GM21390 (cell line): Measurements from ENCODE around the gene HCFC1R1.

Experiments used
- ATAC-seq: cut with Tn5 transposase; IDR thresholded peaks from one replicate; pipeline ENCODE4 v1.9.1; 2021; ENCODE audit not compliant: unreplicated experiment

Gene HCFC1R1

DNA sequence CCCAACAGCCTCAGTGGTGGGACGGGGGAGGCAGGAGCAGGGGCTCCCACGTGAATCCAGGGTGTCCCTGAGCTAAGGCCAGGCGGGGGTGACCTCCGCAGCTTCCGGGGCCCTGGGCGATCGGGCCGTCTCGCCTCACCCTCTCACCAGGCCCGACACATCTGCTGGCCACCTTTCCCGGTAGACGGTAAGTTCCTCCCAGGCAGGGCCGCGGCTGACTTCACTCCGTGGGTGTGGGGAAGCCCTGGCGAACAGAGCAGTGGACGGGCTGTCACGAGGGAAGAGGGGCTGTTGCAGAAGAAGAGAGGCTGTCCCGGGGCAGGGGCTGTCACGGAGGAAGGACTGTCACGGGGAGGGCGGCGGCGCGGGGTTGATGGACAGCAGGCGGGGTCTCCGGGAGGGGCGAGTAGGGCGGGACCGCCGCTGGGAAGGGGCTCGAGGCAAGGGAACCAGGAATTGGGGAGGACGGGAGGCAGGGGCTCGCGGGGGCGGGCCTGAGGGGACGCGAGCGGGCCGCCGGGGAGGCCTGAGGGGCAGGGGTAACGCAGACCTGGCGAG, 44.0 kb downstream of the HCFC1R1 start:
- peak; percentile 7 for ATAC-seq

- ATAC-seq, result no peak
Measured at GRCh38 chr16:2977440-2977839, 46.3 kb downstream of the HCFC1R1 start.

DNA sequence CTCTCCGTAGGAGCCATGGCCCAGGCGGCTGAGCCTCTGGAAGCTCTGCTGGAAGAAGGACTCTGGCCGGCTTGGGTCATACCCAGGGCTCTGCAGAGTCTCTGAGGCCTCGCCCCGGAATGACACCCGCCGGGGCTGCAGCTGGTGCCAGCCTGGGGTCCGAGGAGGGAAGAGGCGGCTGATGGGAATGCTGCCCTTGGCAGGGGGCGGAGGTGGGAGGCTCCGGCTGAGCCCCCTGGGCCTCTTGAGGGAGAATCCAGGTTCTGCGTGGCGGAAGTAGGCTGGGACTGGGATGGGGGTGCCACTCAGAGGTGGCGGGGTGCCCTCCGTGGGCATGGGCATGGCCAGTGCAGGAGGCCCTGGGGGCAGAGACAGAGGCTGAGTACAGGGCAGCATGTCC, 47.1 kb downstream of the HCFC1R1 start:
- no peak for ATAC-seq

GRCh38 chr16:2976201-2976600, 47.5 kb downstream of the HCFC1R1 start:
- ATAC-seq, result no peak

GRCh38 chr16:2975161-2975795, 48.5 kb downstream of the HCFC1R1 start:
- ATAC-seq, result no peak

DNA sequence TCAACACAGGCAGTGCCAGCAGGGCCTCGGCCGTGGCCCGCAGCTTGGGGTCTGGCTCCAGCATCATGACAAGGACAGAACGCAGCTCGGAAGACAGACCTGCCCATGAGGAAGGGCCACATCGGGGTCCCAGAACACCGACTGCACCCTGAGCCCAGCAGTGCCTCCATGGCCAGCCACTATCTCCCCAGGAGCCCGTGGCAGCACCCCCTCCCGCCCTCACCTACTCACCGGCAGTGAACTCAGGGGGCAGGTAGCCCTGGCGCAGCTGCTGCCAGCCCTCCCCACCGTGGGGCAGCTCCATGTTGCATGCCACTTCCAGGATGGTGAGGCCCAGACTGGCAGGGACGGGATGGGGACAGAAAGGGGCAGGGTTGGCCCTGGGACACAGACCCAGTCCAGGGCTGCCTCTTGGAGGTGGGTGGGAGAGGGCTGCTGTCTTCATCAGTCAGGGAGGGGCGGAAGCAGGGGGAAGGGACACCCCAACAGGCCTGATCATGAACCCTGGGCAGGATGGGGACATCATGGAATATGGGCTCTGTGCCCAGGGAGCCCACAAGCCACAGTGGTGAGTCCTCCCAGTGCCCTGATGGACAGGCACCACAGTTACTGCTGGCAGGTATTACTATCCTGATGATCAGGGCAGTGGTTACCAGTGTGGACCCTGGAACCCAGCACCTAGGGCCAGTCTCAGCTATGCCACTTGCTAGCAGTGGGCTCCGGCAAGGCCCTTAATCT, 49.3 kb downstream of the HCFC1R1 start:
- no peak for ATAC-seq

DNA sequence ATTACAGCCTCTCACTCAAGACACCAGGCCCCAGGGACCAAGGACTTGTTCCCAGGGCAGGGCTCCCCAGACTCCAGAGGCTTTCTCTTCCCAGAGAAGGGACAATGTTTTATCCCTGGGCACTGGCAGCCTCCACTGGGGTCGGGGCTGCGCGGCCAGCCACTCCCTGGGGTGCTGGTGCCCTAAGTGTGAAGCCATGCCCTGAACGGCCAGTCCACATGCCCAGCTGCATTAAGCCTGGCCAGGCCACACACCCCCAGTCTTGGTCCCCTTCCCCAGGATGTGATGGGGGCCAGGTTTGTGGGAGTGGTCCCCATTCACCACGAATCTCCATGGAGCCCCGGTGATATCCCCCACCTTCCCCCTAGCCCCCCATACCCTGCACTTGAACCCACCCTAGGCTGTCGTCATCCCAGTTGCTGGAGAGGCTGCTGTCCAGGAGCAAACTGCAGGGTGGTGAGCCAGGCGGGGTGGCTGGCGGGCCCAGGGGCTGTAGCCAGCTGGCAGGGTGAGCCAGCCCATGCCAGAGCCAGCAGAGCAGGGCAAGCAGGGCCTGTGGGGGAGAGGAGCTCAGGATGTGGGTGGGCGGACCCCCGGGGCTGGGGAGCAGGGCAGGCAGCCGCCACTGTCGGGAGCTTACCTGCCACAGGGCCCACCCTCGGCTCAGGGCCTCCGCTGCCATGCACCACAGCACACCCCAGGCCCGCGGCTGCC, 50.0 kb downstream of the HCFC1R1 start:
- ATAC-seq, result no peak

GRCh38 chr16:2973093-2973492, 50.6 kb downstream of the HCFC1R1 start:
- no peak for ATAC-seq
